HCT116 (cell line): ENCODE results near the gene GGNBP2. TPM values are rescaled to one million over a fixed set of nuclear protein-coding genes. Genes with fewer than 3 reads are reported as not detected.

ENCODE experiments used
- ATAC-seq: fragments of 200-7000 bp; cut with Tn5 transposase; 2 replicates; pipeline ENCODE4 v1.9.1; 2020; ENCODE audit warnings: mild to moderate bottlenecking, moderate library complexity
- BruUV-seq: library from RNA; stranded (reverse); fragments of 400-500 nt; replicated peaks from 2 replicates; lab custom pipeline; 2021; lab: Mats Ljungman, UMichigan
- CTCF ChIA-PET: fragments of 300-600 bp; sonication (Branson Sonifier 250); formaldehyde crosslinking; loops from one replicate; lab custom pipeline; 2021; ENCODE audit warnings: antibody characterized with exemption; lab: Charles Lee
- POLR2A ChIA-PET: fragments of 300-600, 350-600 bp; sonication (Branson Sonifier 250); formaldehyde crosslinking; loops from one replicate; lab custom pipeline; 2021; ENCODE audit warnings: antibody characterized with exemption; lab: Charles Lee
- RAD21 ChIA-PET, 2 experiments: fragments of 300-600 bp; sonication (Branson Sonifier 250); formaldehyde crosslinking; loops; one replicate each; lab custom pipeline; 2023; ENCODE audit warnings: low total read pairs in 2 of 2; ENCODE audit not compliant: uncharacterized antibody in 2 of 2, unreplicated experiment in 2 of 2, low non-redundant PET in 1 of 2; lab: Charles Lee
- DNase-seq: peaks from one replicate; pipeline ENCODE4 v3.0.0-alpha.2; 2010; ENCODE audit warnings: low read depth, low spot score
- H2AFZ ChIP-seq: fragments of 200-600 bp; shearing (Covaris generic), sonication (generic); 2 replicates; pipeline ENCODE4 v1.6.1; 2017; ENCODE audit warnings: low read depth, mixed run types, mixed read lengths, antibody characterized with exemption, low read length; ENCODE audit not compliant: poor library complexity, severe bottlenecking
- H3K27ac ChIP-seq: 2 replicates; pipeline ENCODE4 v1.5.1; 2012; ENCODE audit warnings: low read depth, low read length
- H3K27me3 ChIP-seq: fragments of 200-600 bp; sonication (generic); 2 replicates; pipeline ENCODE4 v1.6.1; 2016; ENCODE audit warnings: mixed run types, low read length, mixed read lengths; ENCODE audit not compliant: insufficient read depth
- H3K36me3 ChIP-seq, 2 experiments: fragments of 200-500 bp in 1 of 2; fragments of 200-600 bp in 1 of 2; sonication (Bioruptor generic) in 1 of 2; sonication (generic) in 1 of 2; 2 replicates each; pipeline versions ENCODE4 v1.5.1 to v1.6.1; 2014 to 2016; ENCODE audit warnings: low read length in 2 of 2, inconsistent platforms in 1 of 2, mixed read lengths in 1 of 2, mixed run types in 1 of 2; ENCODE audit not compliant: insufficient read depth in 2 of 2, control insufficient read depth in 1 of 2
- H3K4me1 ChIP-seq, 2 experiments: fragments of 200-600 bp in 1 of 2; sonication (generic) in 1 of 2; 2 replicates each; pipeline versions ENCODE4 v1.5.1 to v1.6.1; 2012 to 2017; ENCODE audit warnings: low read length in 2 of 2, inconsistent platforms in 1 of 2, mild to moderate bottlenecking in 1 of 2, mixed read lengths in 1 of 2, mixed run types in 1 of 2, moderate library complexity in 1 of 2; ENCODE audit not compliant: insufficient read depth in 2 of 2, control insufficient read depth in 1 of 2
- H3K4me2 ChIP-seq: fragments of 200-600 bp; sonication (generic); 2 replicates; pipeline ENCODE4 v1.6.1; 2017; ENCODE audit warnings: mixed run types, low read length, mixed read lengths
- H3K4me3 ChIP-seq, 2 experiments: fragments of 200-600 bp in 1 of 2; sonication (generic) in 1 of 2; replicated peaks in 1 of 2; 2 replicates each; pipeline ENCODE4 v1.5.1; 2011 to 2016; ENCODE audit warnings: low read length in 2 of 2, control low read depth in 1 of 2, low read depth in 1 of 2, mild to moderate bottlenecking in 1 of 2, mixed read lengths in 1 of 2, mixed run types in 1 of 2
- H3K79me2 ChIP-seq: fragments of 200-600 bp; sonication (generic); 2 replicates; pipeline ENCODE4 v1.6.1; 2017; ENCODE audit warnings: mild to moderate bottlenecking, mixed run types, low read length, moderate library complexity, mixed read lengths; ENCODE audit not compliant: insufficient read depth
- H3K9ac ChIP-seq: fragments of 200-600 bp; sonication (generic); 2 replicates; pipeline ENCODE4 v1.6.1; 2016; ENCODE audit warnings: low read length, mixed read lengths
- H3K9me2 ChIP-seq: fragments of 200-600 bp; sonication (generic), shearing (Covaris generic); 2 replicates; pipeline ENCODE4 v1.6.1; 2017; ENCODE audit warnings: mixed run types, mild to moderate bottlenecking, moderate library complexity; ENCODE audit not compliant: insufficient read depth
- H3K9me3 ChIP-seq, 2 experiments: fragments of 200-500 bp in 1 of 2; fragments of 200-600 bp in 1 of 2; sonication (Bioruptor generic) in 1 of 2; sonication (generic) in 1 of 2; 2 replicates each; pipeline ENCODE4 v1.6.1; 2014 to 2017; ENCODE audit warnings: low read length in 2 of 2, mixed read lengths in 2 of 2, inconsistent platforms in 1 of 2, low read depth in 1 of 2, mild to moderate bottlenecking in 1 of 2, mixed run types in 1 of 2, moderate library complexity in 1 of 2; ENCODE audit not compliant: control insufficient read depth in 1 of 2, insufficient read depth in 1 of 2
- H4K20me1 ChIP-seq: fragments of 200-600 bp; sonication (generic), shearing (Covaris generic); 2 replicates; pipeline ENCODE4 v1.6.1; 2017; ENCODE audit warnings: mixed run types, mild to moderate bottlenecking, moderate library complexity; ENCODE audit not compliant: insufficient read depth
- CBX3 ChIP-seq: IDR thresholded peaks from 2 replicates; pipeline ENCODE4 v1.6.1; 2012; ENCODE audit warnings: low read depth
- CEBPB ChIP-seq: IDR thresholded peaks from 2 replicates; pipeline ENCODE4 v1.6.1; 2012; ENCODE audit warnings: low read depth
- CTCF ChIP-seq, 3 experiments: fragments of 200-600 bp in 1 of 3; sonication (generic) in 1 of 3; IDR thresholded peaks in 2 of 3; conservative IDR thresholded peaks in 1 of 3; 2 replicates each; pipeline ENCODE4 v1.5.1; 2012 to 2017; ENCODE audit warnings: low read depth in 2 of 3, low read length in 2 of 3, antibody characterized with exemption in 1 of 3, borderline replicate concordance in 1 of 3, control low read depth in 1 of 3, mild to moderate bottlenecking in 1 of 3, mixed read lengths in 1 of 3, mixed run types in 1 of 3, moderate library complexity in 1 of 3; ENCODE audit not compliant: insufficient read depth in 1 of 3
- EGR1 ChIP-seq: IDR thresholded peaks from 2 replicates; pipeline ENCODE4 v1.6.1; 2012; ENCODE audit warnings: low read depth
- JUND ChIP-seq: IDR thresholded peaks from 2 replicates; pipeline ENCODE4 v1.6.1; 2012
- MAX ChIP-seq: IDR thresholded peaks from 2 replicates; pipeline ENCODE4 v1.6.1; 2012
- intact Hi-C: fragments of 100-400 bp; cut with micrococcal nuclease; formaldehyde crosslinking; loops from 2 replicates; pipeline ENCODE4 v1.10.0; 2022
- total RNA-seq: library from RNA; stranded (reverse); gene quantifications from one replicate; pipeline ENCODE4 v1.2.1, GENCODE V29; 2021; ENCODE audit not compliant: unreplicated experiment
- TF ChIP-seq, protein P1 (sequence below): IDR thresholded peaks from 2 replicates; pipeline ENCODE4 v1.6.1; 2012; ENCODE audit warnings: low read depth

Gene GGNBP2
- total RNA-seq, 1 experiment from 2014 or later, result 58.2 TPM

DNA sequence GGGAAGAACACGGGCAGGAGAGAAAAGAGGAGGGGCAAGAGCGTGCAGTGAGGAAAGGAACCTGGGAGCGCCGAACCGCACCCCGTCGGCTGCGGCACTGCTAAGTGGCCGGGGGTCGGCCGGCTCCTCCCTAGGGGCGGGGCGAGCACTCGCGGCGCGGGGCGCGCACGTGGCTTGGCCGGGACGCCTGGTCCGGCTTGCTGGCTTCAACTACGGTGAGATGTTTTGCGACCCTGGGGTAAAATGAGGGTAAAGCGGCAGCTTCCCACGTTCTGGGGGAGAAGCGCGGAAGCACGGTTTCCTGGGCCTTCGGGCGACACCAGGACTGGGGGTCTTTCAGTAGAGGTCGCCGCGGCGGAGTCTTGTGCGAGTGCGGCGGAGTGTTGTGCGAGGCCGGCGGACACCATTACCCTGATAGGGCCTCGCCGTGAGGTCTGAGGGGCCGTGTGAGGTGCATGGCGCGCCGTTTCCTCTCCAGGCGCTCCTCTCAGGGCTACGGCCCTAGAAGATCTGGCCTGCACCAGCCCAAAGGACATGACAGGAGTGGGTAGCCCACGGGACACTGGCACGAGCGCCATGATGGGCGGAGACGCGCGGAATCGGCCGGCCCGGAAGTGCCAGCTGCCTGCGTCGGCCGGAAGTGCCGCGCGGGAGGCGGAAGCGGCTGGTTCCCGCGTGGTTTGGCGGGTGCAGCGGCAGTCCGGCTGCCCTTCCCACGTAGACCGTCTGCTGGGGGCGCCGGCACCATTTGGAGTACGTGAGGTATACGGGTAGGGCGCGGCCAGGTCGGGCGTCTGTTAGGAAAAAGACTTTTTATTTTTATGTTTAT, 9.7 kb upstream of the GGNBP2 start, which contains the start of the genes MYO19 and PIGW (continued):
- TF ChIP-seq, protein P1, sequence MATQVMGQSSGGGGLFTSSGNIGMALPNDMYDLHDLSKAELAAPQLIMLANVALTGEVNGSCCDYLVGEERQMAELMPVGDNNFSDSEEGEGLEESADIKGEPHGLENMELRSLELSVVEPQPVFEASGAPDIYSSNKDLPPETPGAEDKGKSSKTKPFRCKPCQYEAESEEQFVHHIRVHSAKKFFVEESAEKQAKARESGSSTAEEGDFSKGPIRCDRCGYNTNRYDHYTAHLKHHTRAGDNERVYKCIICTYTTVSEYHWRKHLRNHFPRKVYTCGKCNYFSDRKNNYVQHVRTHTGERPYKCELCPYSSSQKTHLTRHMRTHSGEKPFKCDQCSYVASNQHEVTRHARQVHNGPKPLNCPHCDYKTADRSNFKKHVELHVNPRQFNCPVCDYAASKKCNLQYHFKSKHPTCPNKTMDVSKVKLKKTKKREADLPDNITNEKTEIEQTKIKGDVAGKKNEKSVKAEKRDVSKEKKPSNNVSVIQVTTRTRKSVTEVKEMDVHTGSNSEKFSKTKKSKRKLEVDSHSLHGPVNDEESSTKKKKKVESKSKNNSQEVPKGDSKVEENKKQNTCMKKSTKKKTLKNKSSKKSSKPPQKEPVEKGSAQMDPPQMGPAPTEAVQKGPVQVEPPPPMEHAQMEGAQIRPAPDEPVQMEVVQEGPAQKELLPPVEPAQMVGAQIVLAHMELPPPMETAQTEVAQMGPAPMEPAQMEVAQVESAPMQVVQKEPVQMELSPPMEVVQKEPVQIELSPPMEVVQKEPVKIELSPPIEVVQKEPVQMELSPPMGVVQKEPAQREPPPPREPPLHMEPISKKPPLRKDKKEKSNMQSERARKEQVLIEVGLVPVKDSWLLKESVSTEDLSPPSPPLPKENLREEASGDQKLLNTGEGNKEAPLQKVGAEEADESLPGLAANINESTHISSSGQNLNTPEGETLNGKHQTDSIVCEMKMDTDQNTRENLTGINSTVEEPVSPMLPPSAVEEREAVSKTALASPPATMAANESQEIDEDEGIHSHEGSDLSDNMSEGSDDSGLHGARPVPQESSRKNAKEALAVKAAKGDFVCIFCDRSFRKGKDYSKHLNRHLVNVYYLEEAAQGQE, result no peak
- TF ChIP-seq EGR1, result peak; percentile 52; the same call in 1 of the 2 replicates
- peak; percentile 93 for TF ChIP-seq MAX
- TF ChIP-seq JUND, result peak; percentile 23; the same call in 1 of the 2 replicates

GRCh38 chr17:36535669-36536081, 9.0 kb upstream of the GGNBP2 start:
- Histone ChIP-seq H3K9ac (peak overlapping the region; percentile 99), H3K79me2 (peaks cover 68% of the 10 kb centered on the region), H3K36me3 (peaks cover 23 to 44% of the 10 kb centered on the region in 2 experiments), H4K20me1 (no peaks in the 10 kb centered on the region), H3K4me1 (peaks cover 8 to 21% of the 10 kb centered on the region in 2 experiments), H3K4me2 (peak overlapping the region; percentile 82), H3K9me2 (no peaks in the 10 kb centered on the region), H2AFZ (no peak overlapping the region), H3K27ac (peak overlapping the region; percentile 99), H3K4me3 (peak overlapping the region; percentile 63 to 90), H3K9me3 (no peaks in the 10 kb centered on the region), H3K27me3 (no peaks in the 10 kb centered on the region)
- intact Hi-C loops, result no loop called here
- TSS peak; percentile 78 for BruUV-seq
- TF ChIP-seq CEBPB (no peak), CTCF (IDR thresholded peaks at IDR 0.05 in 2 of 3, conservative IDR thresholded peaks at IDR 0.05 in 1 of 3; ENCODE audit: borderline replicate concordance in 1 of 3, insufficient read depth in 1 of 3, low read depth in 2 of 3, low read length in 2 of 3) (no peak), CBX3 (0 out of 2 replicates have a peak, but pooled peaks have one; percentile 1), JUND (no peak)
- ChIA-PET RAD21 (interaction anchor here in 1 of 2 experiments (0.6 kb wide), 1 partner anchor 21 kb away, joined by 4 read pairs; no protein-coding TSS in a partner anchor), POLR2A (interaction anchor here (0.6 to 2.4 kb wide), 5 partner anchors 9 to 564 kb away, joined by 3 to 30 read pairs (median 5); partner anchors contain the start of genes GGNBP2 and MRM1), CTCF (interaction anchor here (1.0 to 2.4 kb wide), 2 partner anchors 8 to 53 kb away, joined by 3 to 16 read pairs; partner anchors contain the start of gene GGNBP2)
- ATAC-seq, result peak; percentile 19; the same call in 1 of the 2 replicates
- no peak for DNase-seq
